Psoas muscle (tissue), 8 donors: ENCODE results near the gene ERO1B. TPM values are rescaled to one million over a fixed set of nuclear protein-coding genes. Genes with fewer than 3 reads are reported as not detected.

Experiments
- ATAC-seq, 4 donors: fragments of 200-7000 bp; cut with Tn5 transposase; one replicate each; pipeline ENCODE4 v1.9.1; 2020; ENCODE audit warnings: moderate library complexity in 3 of 4, mild to moderate bottlenecking in 2 of 4
- DNase-seq, 2 donors: peaks; one replicate each; pipeline ENCODE4 v3.0.0-alpha.2; 2020
- H3K27ac ChIP-seq: fragments of 200-600 bp; one replicate; pipeline ENCODE4 v1.8.0; 2022
- H3K27me3 ChIP-seq, 3 donors: fragments of 200-600 bp in 1 of 3; one replicate each; pipeline versions ENCODE4 v1.6.1 to v1.8.0; 2013 to 2022; ENCODE audit warnings: low read length in 2 of 3, mild to moderate bottlenecking in 2 of 3, moderate library complexity in 1 of 3; ENCODE audit not compliant: insufficient read depth in 3 of 3
- H3K36me3 ChIP-seq, 2 donors: fragments of 200-600 bp in 1 of 2; one replicate each; pipeline versions ENCODE4 v1.6.1 to v1.8.0; 2013 to 2022; ENCODE audit warnings: low read depth in 1 of 2, mild to moderate bottlenecking in 1 of 2, moderate library complexity in 1 of 2; ENCODE audit not compliant: insufficient read depth in 1 of 2
- H3K4me1 ChIP-seq: fragments of 200-600 bp; one replicate; pipeline ENCODE4 v1.8.0; 2022
- H3K4me3 ChIP-seq: fragments of 200-600 bp; one replicate; pipeline ENCODE4 v1.8.0; 2022; ENCODE audit warnings: mild to moderate bottlenecking
- H3K9me3 ChIP-seq: fragments of 200-600 bp; one replicate; pipeline ENCODE4 v1.8.0; 2022
- CTCF ChIP-seq: fragments of 200-600 bp; IDR thresholded peaks from one replicate; pipeline ENCODE4 v1.8.0; 2022; ENCODE audit warnings: antibody characterized with exemption
- WGBS, 3 donors: extraction: QIAGEN DNeasy Blood & Tissue Kit; methylation state at CpG; one replicate each; pipeline versions ENCODE4 v1.1.6 to v1.1.7; 2013; 5-methylcytosine and 5-hydroxymethylcytosine counted together
- intact Hi-C, 2 donors: fragments of 100-400 bp; cut with DNase I; formaldehyde crosslinking; loops; one replicate each; pipeline versions ENCODE4 v1.11.0 to v1.14.2; 2022
- polyA plus RNA-seq, 3 donors: library from polyadenylated mRNA; stranded (reverse); fragments of 200-250 nt; gene quantifications; one replicate each; pipeline ENCODE4 v1.2.3, GENCODE V29; 2013
- total RNA-seq, 4 donors: library from RNA; stranded (reverse); fragmentation: NEBNext Ultra II Directional in 2 of 4; extraction: Animal tissue kit (Norgen Biotek cat#: 25700) in 2 of 4; gene quantifications; one replicate each; pipeline versions ENCODE4 v1.2.1 to v1.2.4, GENCODE V29; 2021 to 2023
- donor health status: healthy with polysubstance abuse.
- donor health status: DM: no; HTN: no; CAD: no; lungs with moderate emphysema.
- donor health status: Bipolar disorder and iron deficiency.
- donor health status: healthy.
- donor health status: DM: yes; HTN: yes; CAD: no.
- donor health status: DM: no; HTN: no; CAD: no.
- donor health status: DM: no; HTN: no; CAD: no.
- donor health status: DM: yes; HTN: yes; CAD: no.

ERO1B gene
- total and polyA plus RNA-seq, 7 donors, result 1.3 to 6.0 (median 2.6) TPM

GRCh38 chr1:236167578-236167977 is 114.2 kb downstream of the ERO1B start:
- 88 to 91% (median 89%) methylated on average over 4 of the region's 4 CpGs for WGBS, 3 donors
- Histone ChIP-seq H3K27me3 (peaks cover 0 to 2% (median 0%) of the 10 kb centered on the region in 3 donors), H3K9me3 (no peaks in the 10 kb centered on the region), H3K4me3 (no peak overlapping the region), H3K36me3 (no peaks in the 10 kb centered on the region), H3K27ac (no peak overlapping the region), H3K4me1 (no peaks in the 10 kb centered on the region)
- TF ChIP-seq CTCF, result no peak
- DNase-seq (no peak), ATAC-seq (no peak)
- intact Hi-C loops, result no loop called here

- H3K27me3 ChIP-seq, result peaks cover 0 to 2% (median 0%) of the 10 kb centered on the region in 3 donors
- peaks cover 4% of the 10 kb centered on the region for H3K9me3 ChIP-seq
- H3K4me3 ChIP-seq, result no peak overlapping the region
- WGBS, 3 donors, result 93 to 96% (median 94%) methylated on average over 7 of the region's 7 CpGs
- H3K36me3 ChIP-seq, result no peaks in the 10 kb centered on the region
- DNase-seq (no peak), ATAC-seq (no peak)
- H3K27ac ChIP-seq, result no peak overlapping the region
- H3K4me1 ChIP-seq, result no peaks in the 10 kb centered on the region
- intact Hi-C loops, result no loop called here
- TF ChIP-seq CTCF, result no peak
Measured at GRCh38 chr1:236167154-236167553, 114.6 kb downstream of the ERO1B start.

- no peak for TF ChIP-seq CTCF
- intact Hi-C loops, result no loop called here
- DNase-seq (no peak), ATAC-seq (no peak)
- Histone ChIP-seq H3K36me3 (no peaks in the 10 kb centered on the region), H3K9me3 (peaks cover 11% of the 10 kb centered on the region), H3K27me3 (peaks cover 0 to 2% (median 0%) of the 10 kb centered on the region in 3 donors), H3K27ac (no peak overlapping the region), H3K4me1 (no peaks in the 10 kb centered on the region), H3K4me3 (no peak overlapping the region)
- WGBS, 3 donors, result 64 to 82% (median 71%) methylated on average over 6 of the region's 6 CpGs
Measured at GRCh38 chr1:236166041-236166440, 115.7 kb downstream of the ERO1B start.

Other genes starting within 250 kb of the ERO1B start
- 10 to 100 TPM; 12.0 to 31.8 (median 23.8) TPM for gene NID1, start 216.9 kb downstream of the ERO1B start, total RNA-seq
- 10 to 100 TPM; 13.1 to 23.7 (median 15.9) TPM for gene NID1, start 216.9 kb downstream of the ERO1B start, polyA plus RNA-seq
- 1 to 10 TPM; 1.5 to 1.9 (median 1.6) TPM for gene GPR137B, start 139.4 kb downstream of the ERO1B start, total RNA-seq
- under 1 TPM; 0.60 to 0.77 (median 0.69) TPM for gene GPR137B, start 139.4 kb downstream of the ERO1B start, polyA plus RNA-seq
- gene EDARADD, start 112.3 kb upstream of the ERO1B start, total RNA-seq, result under 1 TPM in 1 of 4 donors, not detected in 3; 0.25 TPM
- under 1 TPM in 1 of 3 donors, not detected in 2; 0.05 TPM for gene EDARADD, start 112.3 kb upstream of the ERO1B start, polyA plus RNA-seq
- 10 to 100 TPM; 11.1 to 17.8 (median 13.4) TPM for gene LGALS8, start 242.0 kb upstream of the ERO1B start, total RNA-seq
- gene LGALS8, start 242.0 kb upstream of the ERO1B start, polyA plus RNA-seq, result 10 to 100 TPM; 10.1 to 12.8 (median 10.5) TPM